Measurements from ENCODE around the gene MET.
A peak's percentile ranks its signal among the peaks of the same experiment; 100 is the strongest.

- peak in 1 of 2 donors; percentile 40 for TF ChIP-seq POLR2AphosphoS5 (IDR thresholded peaks at IDR 0.05)
- TF ChIP-seq CTCF (IDR thresholded peaks at IDR 0.05): no peak
- no peak for TF ChIP-seq EP300 (IDR thresholded peaks at IDR 0.05)
- TF ChIP-seq POLR2A (IDR thresholded peaks at IDR 0.05): peak in 1 of 4 donors; percentile 46
Measured at GRCh38 chr7:116630932-116631671, 40.9 kb upstream of the MET start.
